PC-3 (cell line): Measurements from ENCODE around the gene MIEF1.

Source experiments
- EZH2 ChIP-seq: fragments of 300-600 bp; sonication (generic); IDR thresholded peaks from one replicate; pipeline ENCODE4 v1.6.1; 2017; ENCODE audit warnings: antibody characterized with exemption, mild to moderate bottlenecking, low read length; ENCODE audit not compliant: unreplicated experiment
- EZH2phosphoT487 ChIP-seq: fragments of 300-600 bp; sonication (generic); IDR thresholded peaks from 2 replicates; pipeline ENCODE4 v1.6.1; 2018; ENCODE audit warnings: mild to moderate bottlenecking, antibody characterized with exemption, low read length, borderline replicate concordance
- TF ChIP-seq, protein P1 (sequence below): fragments of 300-600 bp; sonication (generic); conservative IDR thresholded peaks from 2 replicates; pipeline ENCODE4 v1.5.1; 2017; ENCODE audit warnings: antibody characterized with exemption, low read depth, mild to moderate bottlenecking, low read length

DNA sequence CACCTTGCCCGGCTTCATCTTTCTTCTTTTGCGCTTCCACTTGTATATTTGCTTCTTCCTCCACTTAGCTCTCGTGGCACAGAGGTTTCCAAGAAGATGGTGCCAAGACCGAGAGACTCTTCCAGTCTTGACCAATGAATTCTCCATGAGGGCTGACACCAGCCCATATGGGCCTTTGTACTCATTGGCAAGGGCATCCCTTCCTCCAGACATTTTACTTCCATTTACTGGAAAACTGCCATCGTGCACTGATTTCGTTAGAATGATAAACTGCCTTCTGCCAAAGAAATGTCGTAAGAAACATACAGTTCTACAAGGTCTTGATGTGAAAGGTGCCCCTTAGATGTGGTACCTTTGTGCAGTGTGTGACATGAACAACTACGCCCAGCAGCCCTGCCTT, 4.7 kb upstream of the MIEF1 start:
- TF ChIP-seq, protein P1, sequence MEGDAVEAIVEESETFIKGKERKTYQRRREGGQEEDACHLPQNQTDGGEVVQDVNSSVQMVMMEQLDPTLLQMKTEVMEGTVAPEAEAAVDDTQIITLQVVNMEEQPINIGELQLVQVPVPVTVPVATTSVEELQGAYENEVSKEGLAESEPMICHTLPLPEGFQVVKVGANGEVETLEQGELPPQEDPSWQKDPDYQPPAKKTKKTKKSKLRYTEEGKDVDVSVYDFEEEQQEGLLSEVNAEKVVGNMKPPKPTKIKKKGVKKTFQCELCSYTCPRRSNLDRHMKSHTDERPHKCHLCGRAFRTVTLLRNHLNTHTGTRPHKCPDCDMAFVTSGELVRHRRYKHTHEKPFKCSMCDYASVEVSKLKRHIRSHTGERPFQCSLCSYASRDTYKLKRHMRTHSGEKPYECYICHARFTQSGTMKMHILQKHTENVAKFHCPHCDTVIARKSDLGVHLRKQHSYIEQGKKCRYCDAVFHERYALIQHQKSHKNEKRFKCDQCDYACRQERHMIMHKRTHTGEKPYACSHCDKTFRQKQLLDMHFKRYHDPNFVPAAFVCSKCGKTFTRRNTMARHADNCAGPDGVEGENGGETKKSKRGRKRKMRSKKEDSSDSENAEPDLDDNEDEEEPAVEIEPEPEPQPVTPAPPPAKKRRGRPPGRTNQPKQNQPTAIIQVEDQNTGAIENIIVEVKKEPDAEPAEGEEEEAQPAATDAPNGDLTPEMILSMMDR, result no peak
- TF ChIP-seq EZH2phosphoT487, result no peak
- TF ChIP-seq EZH2, result no peak
